RWPE2 (cell line): ENCODE measurements around the gene COL6A1.

Experiments used
- ATAC-seq: fragments of 200-7000 bp; cut with Tn5 transposase; 3 replicates; pipeline ENCODE4 v1.9.1; 2021; ENCODE audit warnings: low read depth
- DNase-seq: peaks from one replicate; pipeline ENCODE4 v3.0.0-alpha.2; 2020; ENCODE audit warnings: low spot score
- H3K27ac ChIP-seq: fragments of 450-650 bp; 2 replicates; pipeline ENCODE4 v1.5.1; 2017; ENCODE audit warnings: mild to moderate bottlenecking; ENCODE audit not compliant: poor library complexity, severe bottlenecking
- H3K27me3 ChIP-seq: fragments of 250-450 bp; sonication (Bioruptor Pico); 2 replicates; pipeline ENCODE4 v1.5.1; 2021; ENCODE audit warnings: mild to moderate bottlenecking, moderate library complexity; ENCODE audit not compliant: insufficient read depth, poor library complexity, severe bottlenecking
- H3K36me3 ChIP-seq: fragments of 250-450 bp; sonication (Bioruptor Pico); 2 replicates; pipeline ENCODE4 v1.5.1; 2020; ENCODE audit warnings: low read depth, mild to moderate bottlenecking, moderate library complexity
- H3K4me1 ChIP-seq: fragments of 250-450 bp; sonication (Bioruptor Pico); 2 replicates; pipeline ENCODE4 v1.5.1; 2021; ENCODE audit warnings: mild to moderate bottlenecking, moderate library complexity; ENCODE audit not compliant: insufficient read depth, poor library complexity, severe bottlenecking
- H3K4me3 ChIP-seq: fragments of 250-450 bp; sonication (Bioruptor Pico); 2 replicates; pipeline ENCODE4 v1.5.1; 2021; ENCODE audit warnings: mild to moderate bottlenecking, moderate library complexity; ENCODE audit not compliant: severe bottlenecking
- H3K9me3 ChIP-seq: fragments of 250-450 bp; sonication (Bioruptor Pico); 2 replicates; pipeline ENCODE4 v1.5.1; 2021; ENCODE audit warnings: mild to moderate bottlenecking, moderate library complexity; ENCODE audit not compliant: severe bottlenecking
- CTCF ChIP-seq: fragments of 450-650 bp; IDR thresholded peaks from one replicate; pipeline ENCODE4 v1.5.1; 2017; ENCODE audit warnings: mild to moderate bottlenecking, moderate library complexity; ENCODE audit not compliant: poor library complexity, severe bottlenecking

Gene COL6A1

GRCh38 chr21:46050668-46051378 is 69.3 kb downstream of the COL6A1 start:
- ATAC-seq (no peak), DNase-seq (peak; percentile 58)
- Histone ChIP-seq H3K9me3 (no peaks in the 10 kb centered on the region), H3K4me3 (no peak overlapping the region), H3K4me1 (peaks cover 16% of the 10 kb centered on the region), H3K36me3 (no peaks in the 10 kb centered on the region), H3K27ac (peak overlapping the region; percentile 88), H3K27me3 (no peaks in the 10 kb centered on the region)
- no peak for TF ChIP-seq CTCF

- ATAC-seq: no peak
- TF ChIP-seq CTCF: no peak
Measured at GRCh38 chr21:46051379-46051770, 69.8 kb downstream of the COL6A1 start.

GRCh38 chr21:46051821-46052675 is 70.5 kb downstream of the COL6A1 start:
- H3K4me3 ChIP-seq: no peak overlapping the region
- ATAC-seq (no peak), DNase-seq (no peak)
- H3K9me3 ChIP-seq: no peaks in the 10 kb centered on the region
- peaks cover 20% of the 10 kb centered on the region for H3K4me1 ChIP-seq
- H3K27ac ChIP-seq: no peak overlapping the region
- H3K27me3 ChIP-seq: no peaks in the 10 kb centered on the region
- TF ChIP-seq CTCF: no peak
- no peaks in the 10 kb centered on the region for H3K36me3 ChIP-seq

More at GRCh38 chr21:46051379-46051770, 69.8 kb downstream of the COL6A1 start:
- no peaks in the 10 kb centered on the region for H3K36me3 ChIP-seq
- no peak overlapping the region for H3K4me3 ChIP-seq
- H3K27me3 ChIP-seq: no peaks in the 10 kb centered on the region
- H3K4me1 ChIP-seq: peaks cover 20% of the 10 kb centered on the region
- no peaks in the 10 kb centered on the region for H3K9me3 ChIP-seq
- no peak overlapping the region for H3K27ac ChIP-seq
- DNase-seq: no peak

- ATAC-seq: peak; percentile 27; the same call in 2 of the 3 replicates
Measured at GRCh38 chr21:46052703-46053651, 71.4 kb downstream of the COL6A1 start.

More at GRCh38 chr21:46052703-46053651, 71.4 kb downstream of the COL6A1 start:
- Histone ChIP-seq H3K4me3 (no peak overlapping the region), H3K27ac (no peak overlapping the region), H3K9me3 (no peaks in the 10 kb centered on the region), H3K27me3 (no peaks in the 10 kb centered on the region), H3K36me3 (no peaks in the 10 kb centered on the region), H3K4me1 (peaks cover 20% of the 10 kb centered on the region)
- DNase-seq: no peak
- no peak for TF ChIP-seq CTCF
